ENCODE measurements around the gene SAT1.

Gene SAT1

DNA sequence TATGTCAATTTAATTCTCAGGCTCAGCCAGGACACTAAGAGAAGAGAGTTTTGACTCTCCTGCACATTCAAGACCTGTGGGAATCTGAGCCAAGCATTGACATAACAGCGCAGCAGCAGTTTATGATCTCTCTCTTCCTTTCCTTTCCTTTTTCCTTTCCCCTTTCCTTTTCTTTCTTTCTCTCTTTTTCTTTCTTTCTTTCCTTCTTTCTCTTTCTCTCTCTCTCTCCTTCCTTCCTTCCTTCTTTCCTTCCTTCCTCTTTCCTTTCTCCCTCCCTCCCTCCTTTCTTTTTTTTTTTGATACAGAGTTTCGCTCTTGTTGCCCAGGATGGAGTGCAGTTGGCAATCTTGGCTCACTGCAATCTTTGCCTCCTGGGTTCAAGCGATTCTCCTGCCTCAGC, 21.6 kb downstream of the SAT1 start:
- DNase-seq (ENCODE audit: low read depth in 2 of 2, low spot score in 1 of 2): no peak

DNA sequence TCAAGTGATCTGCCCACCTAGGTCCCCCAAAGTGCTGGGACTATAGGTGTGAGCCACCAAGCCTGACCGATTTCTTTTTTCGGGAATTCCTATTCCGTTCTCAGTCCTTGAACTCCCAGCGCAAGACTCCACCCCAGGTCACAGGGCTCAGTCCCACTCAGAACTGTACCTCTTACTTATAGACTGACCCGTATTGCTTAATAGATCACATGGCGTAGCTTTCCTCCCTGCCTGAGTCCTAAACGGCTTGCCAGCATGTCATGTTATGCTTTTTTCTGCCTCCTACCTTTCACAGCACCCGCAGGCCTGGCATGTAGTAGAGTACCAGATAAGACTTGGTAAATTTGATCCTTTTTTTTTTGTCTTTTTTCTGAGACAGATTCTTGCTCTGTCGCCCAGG, 22.4 kb downstream of the SAT1 start:
- DNase-seq (ENCODE audit: low read depth in 2 of 2, low spot score in 1 of 2): no peak

- DNase-seq (ENCODE audit: low read depth in 2 of 2, low spot score in 1 of 2): no peak
Measured at GRCh38 chrX:23810279-23810678, 27.3 kb downstream of the SAT1 start.

DNA sequence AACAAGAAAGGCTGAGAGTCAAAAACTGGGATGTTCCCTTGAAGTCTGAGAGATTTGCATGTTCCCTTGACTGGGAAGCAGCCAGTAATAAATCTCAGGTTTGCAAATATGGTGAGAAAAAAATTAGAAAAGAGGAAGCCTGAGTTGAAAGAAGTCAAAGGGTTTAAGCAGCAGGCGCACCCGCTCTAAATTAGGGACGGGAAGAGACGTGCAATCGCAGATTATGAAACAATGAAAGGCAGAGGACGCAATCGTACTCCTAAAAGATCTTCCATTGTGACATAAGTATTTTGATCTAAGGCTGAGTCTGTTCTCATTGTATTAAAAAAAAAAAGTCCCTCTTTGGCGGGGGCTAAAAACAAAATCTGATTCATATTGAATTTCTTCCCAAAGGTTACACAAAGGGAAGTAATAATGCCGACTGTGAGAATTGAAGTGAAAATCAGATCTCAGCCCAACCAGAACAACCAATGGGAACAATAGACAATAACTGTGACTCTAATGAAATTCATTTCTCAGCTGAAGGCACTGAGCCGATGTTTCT, 28.2 kb downstream of the SAT1 start:
- no peak for DNase-seq (ENCODE audit: low read depth in 2 of 2, low spot score in 1 of 2)

- no peak for DNase-seq (ENCODE audit: low read depth in 2 of 2, low spot score in 1 of 2)
Measured at GRCh38 chrX:23811656-23812055, 28.7 kb downstream of the SAT1 start.

DNA sequence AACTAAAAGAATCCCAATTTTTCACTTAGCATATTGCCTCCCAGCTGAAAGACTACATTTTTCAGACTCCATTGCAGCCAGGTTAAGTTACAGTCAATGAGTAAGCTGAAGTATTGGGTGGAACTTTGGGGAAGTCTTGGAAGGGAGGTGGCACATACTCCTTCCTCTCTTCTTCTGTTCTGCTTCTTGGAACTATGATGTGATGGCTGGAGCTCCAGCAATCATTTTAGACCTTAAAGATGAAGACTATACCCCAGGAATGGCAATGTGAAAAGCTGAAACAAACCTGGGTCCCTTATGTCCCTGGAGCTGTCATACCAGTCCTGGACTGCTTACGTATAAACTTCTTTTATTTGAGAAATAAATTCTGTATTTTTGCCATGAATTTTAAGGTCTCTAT, 30.8 kb downstream of the SAT1 start:
- DNase-seq (ENCODE audit: low read depth in 2 of 2, low spot score in 1 of 2): no peak

DNA sequence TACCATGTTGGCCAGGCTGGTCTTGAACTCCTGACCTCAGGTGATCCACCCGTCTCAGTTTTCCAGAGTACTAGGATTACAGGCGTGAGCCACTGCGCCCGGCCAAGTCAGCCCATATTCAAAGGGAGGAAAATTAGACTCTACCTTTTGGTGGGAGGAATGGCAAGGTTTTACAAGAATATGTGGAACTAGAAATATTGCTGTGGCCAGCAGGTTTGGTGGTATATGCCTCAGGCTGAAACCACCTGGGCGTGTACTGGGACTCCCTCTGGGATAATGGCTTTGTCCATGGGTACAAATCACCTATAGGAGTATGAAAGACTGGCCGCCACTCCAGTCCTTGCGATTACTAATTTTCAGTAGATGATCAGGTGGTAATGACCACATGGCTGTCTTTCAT, 32.4 kb downstream of the SAT1 start:
- no peak for DNase-seq (ENCODE audit: low read depth in 2 of 2, low spot score in 1 of 2)

GRCh38 chrX:23816179-23816578, 33.2 kb downstream of the SAT1 start:
- DNase-seq (ENCODE audit: low read depth in 2 of 2, low spot score in 1 of 2): no peak

GRCh38 chrX:23817979-23818336, 35.0 kb downstream of the SAT1 start:
- DNase-seq (ENCODE audit: low read depth in 2 of 2, low spot score in 1 of 2): no peak

GRCh38 chrX:23819385-23820234, 36.6 kb downstream of the SAT1 start:
- no peak for DNase-seq (ENCODE audit: low read depth in 2 of 2, low spot score in 1 of 2)

DNA sequence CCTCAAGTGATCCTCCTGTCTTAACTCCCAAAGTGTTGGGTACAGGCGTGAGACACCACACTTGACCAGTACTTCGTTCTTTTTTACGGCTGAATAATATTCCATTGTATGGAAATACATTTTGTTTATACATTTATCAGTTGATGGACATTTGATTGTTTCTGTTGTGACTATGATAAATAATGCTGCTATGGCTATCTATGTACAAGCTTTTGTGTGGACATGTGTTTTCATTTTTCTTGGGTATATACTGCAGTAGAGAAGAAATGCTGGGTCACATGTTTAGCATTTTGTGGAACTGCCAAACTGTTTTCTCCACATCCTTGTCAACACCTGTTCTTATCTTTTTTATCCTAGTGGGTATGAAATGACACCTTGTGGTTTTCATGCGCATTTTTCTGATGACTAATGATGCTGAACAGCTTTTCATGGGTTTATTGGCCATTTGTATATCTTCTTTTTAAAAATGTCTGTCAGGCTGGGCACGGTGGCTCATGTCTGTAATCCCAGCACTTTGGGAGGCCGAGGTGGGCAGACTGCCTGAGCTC, 37.3 kb downstream of the SAT1 start:
- DNase-seq (ENCODE audit: low read depth in 2 of 2, low spot score in 1 of 2): no peak

GRCh38 chrX:23821847-23822246, 38.9 kb downstream of the SAT1 start:
- no peak for DNase-seq (ENCODE audit: low read depth in 2 of 2, low spot score in 1 of 2)

- no peak for DNase-seq (ENCODE audit: low read depth in 2 of 2, low spot score in 1 of 2)
Measured at GRCh38 chrX:23822397-23822796, 39.4 kb downstream of the SAT1 start.

DNA sequence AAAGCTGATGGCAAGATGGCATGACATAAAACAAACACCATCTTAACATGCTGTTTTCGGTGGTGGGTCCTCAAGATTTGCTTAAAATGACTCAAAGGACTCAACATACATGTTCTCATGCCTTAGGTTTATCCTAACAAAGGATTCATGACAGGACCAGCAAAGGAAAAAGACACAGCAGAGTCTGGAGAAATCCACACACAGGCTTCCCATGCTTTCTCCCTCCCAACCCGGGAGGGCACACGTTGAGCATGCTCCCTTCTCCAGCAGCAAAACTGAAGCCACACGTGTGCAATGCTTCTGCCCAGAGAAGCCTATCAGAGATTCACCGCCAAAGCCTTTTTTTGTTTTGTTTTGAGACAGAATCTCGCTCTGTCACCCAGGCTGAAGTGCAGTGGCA, 39.9 kb downstream of the SAT1 start:
- no peak for DNase-seq (ENCODE audit: low read depth in 2 of 2, low spot score in 1 of 2)

- DNase-seq (ENCODE audit: low read depth in 2 of 2, low spot score in 1 of 2): no peak
Measured at GRCh38 chrX:23825675-23826074, 42.7 kb downstream of the SAT1 start.

- DNase-seq (ENCODE audit: low read depth in 2 of 2, low spot score in 1 of 2): no peak
Measured at GRCh38 chrX:23826216-23826615, 43.2 kb downstream of the SAT1 start.

GRCh38 chrX:23826653-23827052, 43.7 kb downstream of the SAT1 start:
- DNase-seq (ENCODE audit: low read depth in 2 of 2, low spot score in 1 of 2): no peak

DNA sequence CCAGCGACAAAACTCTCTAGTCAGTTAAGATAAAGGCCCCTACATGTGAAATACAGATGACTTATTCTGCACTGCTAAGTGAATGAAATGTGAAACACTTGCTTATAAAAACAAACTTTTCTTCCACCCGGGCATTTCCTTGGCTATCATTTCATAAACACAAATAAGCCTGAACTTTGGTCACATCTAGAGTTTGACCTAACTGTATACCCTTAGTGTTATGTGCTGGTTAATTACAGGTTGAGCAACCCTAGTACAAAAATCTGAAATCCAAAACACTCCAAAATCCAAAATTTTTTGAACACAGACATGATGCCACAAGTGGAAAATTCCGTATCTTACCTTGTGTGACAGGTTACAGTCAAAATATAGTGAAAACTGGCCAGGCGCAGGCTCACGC, 45.9 kb downstream of the SAT1 start:
- no peak for DNase-seq (ENCODE audit: low read depth in 2 of 2, low spot score in 1 of 2)

- DNase-seq (ENCODE audit: low read depth in 2 of 2, low spot score in 1 of 2): no peak
Measured at GRCh38 chrX:23832721-23833120, 49.7 kb downstream of the SAT1 start.
